Activated CD4-positive, alpha-beta memory T cell treated with anti-CD3 and anti-CD28 coated beads, Interleukin-2, amount 10 ng/mL, durations not matched to agents 7 days and 5 days (primary cell): ENCODE results near the gene TAOK1. TPM values are rescaled to one million over a fixed set of nuclear protein-coding genes. Genes with fewer than 3 reads are reported as not detected.

Experiments
- CTCF ChIA-PET: fragments of 350-600 bp; sonication (Branson Sonifier 250); formaldehyde crosslinking; loops from one replicate; lab custom pipeline; 2021; ENCODE audit warnings: antibody characterized with exemption, inconsistent platforms; lab: Charles Lee
- POLR2A ChIA-PET: fragments of 350-600 bp; sonication (Branson Sonifier 250); formaldehyde crosslinking; loops from one replicate; lab custom pipeline; 2021; ENCODE audit warnings: antibody characterized with exemption; lab: Charles Lee
- DNase-seq: peaks from one replicate; pipeline ENCODE4 v3.0.0-alpha.2; 2020
- H3K27ac Mint-ChIP-seq: one replicate; pipeline ENCODE4 v1.8.0; 2021; ENCODE audit warnings: mild to moderate bottlenecking, mixed read lengths
- H3K27me3 Mint-ChIP-seq: one replicate; pipeline ENCODE4 v1.8.0; 2021; ENCODE audit warnings: mixed read lengths
- H3K36me3 Mint-ChIP-seq: one replicate; pipeline ENCODE4 v1.8.0; 2021; ENCODE audit warnings: low read depth, mixed read lengths
- H3K4me1 Mint-ChIP-seq: one replicate; pipeline ENCODE4 v1.8.0; 2021; ENCODE audit warnings: mixed read lengths
- H3K4me3 Mint-ChIP-seq: one replicate; pipeline ENCODE4 v1.8.0; 2021; ENCODE audit warnings: mild to moderate bottlenecking, mixed read lengths
- H3K9me3 Mint-ChIP-seq: one replicate; pipeline ENCODE4 v1.8.0; 2021; ENCODE audit warnings: mixed read lengths
- total RNA-seq, 2 experiments: library from RNA; stranded (reverse); gene quantifications; one replicate each; pipeline ENCODE4 v1.2.3, GENCODE V29; 2021

Gene TAOK1
- total RNA-seq, 2 experiments from 2014 or later, result 50.0 to 51.0 TPM

DNA sequence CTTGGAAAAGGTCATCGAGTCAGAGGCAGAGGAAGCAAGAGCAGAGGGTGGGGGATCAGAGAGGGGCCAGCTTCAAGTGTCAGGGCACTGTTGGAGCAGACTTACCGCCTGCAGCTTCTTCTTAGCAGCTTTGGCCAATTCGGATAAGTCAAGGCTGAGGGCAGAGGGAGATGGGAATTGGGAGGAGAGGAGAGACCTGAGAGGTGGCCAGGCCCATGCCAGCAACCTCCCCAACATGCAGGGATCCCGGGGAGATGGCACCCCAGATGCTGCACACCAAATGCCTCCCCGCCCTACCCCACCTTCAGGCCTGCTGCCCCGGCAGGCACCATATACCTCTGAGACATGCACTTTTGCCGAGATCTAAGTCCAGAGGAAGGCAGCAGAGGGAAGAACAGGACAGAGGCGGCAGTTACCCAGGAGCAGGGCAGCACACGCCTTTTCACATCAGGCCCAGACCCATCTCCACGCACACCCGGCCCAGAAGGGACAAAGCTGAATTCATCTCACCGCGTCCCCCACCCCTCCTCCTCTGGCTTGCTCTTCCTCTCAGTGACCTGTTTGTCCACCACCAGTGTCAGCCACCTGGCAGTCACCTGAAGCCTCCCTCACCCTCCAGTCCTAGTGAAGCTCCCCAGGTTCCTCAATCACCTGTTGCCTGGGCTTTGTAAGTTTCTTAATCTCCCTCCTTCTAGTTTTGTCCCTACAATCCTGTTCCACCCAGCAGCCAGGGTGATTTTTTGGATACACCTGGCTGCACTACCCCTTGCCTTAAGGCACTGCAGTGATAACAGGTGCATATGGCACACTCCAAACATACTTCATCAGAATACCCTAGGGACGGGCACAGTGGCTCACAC lies 188.7 kb downstream of the TAOK1 start:
- DNase-seq, result no peak
- Mint-ChIP-seq H3K27ac (no peak overlapping the region), H3K27me3 (no peaks in the 10 kb centered on the region), H3K4me1 (peaks cover 15% of the 10 kb centered on the region), H3K4me3 (no peak overlapping the region), H3K36me3 (peaks cover 42% of the 10 kb centered on the region), H3K9me3 (no peaks in the 10 kb centered on the region)
- ChIA-PET CTCF (interaction anchor here (1.0 to 5.5 kb wide), 7 partner anchors 9 to 353 kb away, joined by 3 to 43 read pairs (median 4); partner anchors contain the start of gene ANKRD13B), POLR2A (interaction anchor here (2.1 to 4.4 kb wide), 2 partner anchors 13 to 38 kb away, joined by 13 to 24 read pairs; partner anchors contain the start of gene ANKRD13B)

DNA sequence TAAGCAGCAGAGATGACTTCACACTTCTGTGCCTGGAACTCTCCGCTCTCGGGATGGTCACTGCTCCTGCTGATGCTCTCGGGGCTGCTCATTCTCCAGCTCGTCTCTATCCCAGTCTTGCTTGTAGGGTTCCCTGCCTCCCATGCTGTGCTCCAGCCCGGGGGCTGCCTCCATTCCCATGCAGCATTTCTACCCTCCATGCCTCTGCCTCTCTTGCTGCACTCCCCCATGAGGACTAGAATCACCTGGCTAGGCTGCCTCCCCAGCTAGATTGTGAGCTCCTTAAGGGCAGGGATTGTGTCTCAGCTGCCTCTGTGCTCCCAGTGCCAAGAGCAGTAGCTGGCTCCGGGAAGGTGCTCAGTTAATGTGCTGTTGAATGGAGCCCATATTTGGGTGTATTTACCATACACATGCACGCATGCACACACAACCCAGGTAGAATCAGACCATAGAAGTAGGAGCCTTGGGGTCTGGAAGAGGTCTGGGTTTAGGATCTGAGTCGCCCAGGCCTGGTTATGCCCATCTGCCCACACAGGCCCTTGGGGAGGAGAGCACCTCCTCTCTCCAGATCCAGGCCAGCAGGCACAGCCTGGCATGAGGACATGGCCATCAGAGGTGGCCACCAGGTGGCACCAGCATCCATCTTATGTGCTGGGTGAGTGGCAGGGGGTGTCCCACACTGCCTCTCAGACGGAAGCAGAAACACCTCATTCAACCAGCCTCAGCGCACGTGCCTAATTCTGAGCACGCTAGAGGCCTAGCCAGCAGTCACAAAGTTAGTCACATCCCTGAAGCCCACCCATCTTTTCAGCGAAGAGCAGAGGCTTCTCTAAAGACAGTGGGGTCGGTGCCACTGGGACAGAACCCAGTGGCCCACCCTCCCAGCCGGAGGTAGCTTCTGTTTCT lies 190.0 kb downstream of the TAOK1 start:
- ChIA-PET CTCF (interaction anchor here (0.6 to 5.5 kb wide), 12 partner anchors 8 to 351 kb away, joined by 3 to 43 read pairs (median 4); partner anchors contain the start of gene ANKRD13B), POLR2A (interaction anchor here (1.2 to 4.4 kb wide), 3 partner anchors 12 to 37 kb away, joined by 5 to 24 read pairs (median 13); partner anchors contain the start of genes ABHD15 and ANKRD13B)
- Mint-ChIP-seq H3K36me3 (peaks cover 36% of the 10 kb centered on the region), H3K27me3 (no peaks in the 10 kb centered on the region), H3K9me3 (no peaks in the 10 kb centered on the region), H3K27ac (peak overlapping the region; percentile 85), H3K4me1 (peaks cover 25% of the 10 kb centered on the region), H3K4me3 (no peak overlapping the region)
- DNase-seq, result peak; percentile 90

DNA sequence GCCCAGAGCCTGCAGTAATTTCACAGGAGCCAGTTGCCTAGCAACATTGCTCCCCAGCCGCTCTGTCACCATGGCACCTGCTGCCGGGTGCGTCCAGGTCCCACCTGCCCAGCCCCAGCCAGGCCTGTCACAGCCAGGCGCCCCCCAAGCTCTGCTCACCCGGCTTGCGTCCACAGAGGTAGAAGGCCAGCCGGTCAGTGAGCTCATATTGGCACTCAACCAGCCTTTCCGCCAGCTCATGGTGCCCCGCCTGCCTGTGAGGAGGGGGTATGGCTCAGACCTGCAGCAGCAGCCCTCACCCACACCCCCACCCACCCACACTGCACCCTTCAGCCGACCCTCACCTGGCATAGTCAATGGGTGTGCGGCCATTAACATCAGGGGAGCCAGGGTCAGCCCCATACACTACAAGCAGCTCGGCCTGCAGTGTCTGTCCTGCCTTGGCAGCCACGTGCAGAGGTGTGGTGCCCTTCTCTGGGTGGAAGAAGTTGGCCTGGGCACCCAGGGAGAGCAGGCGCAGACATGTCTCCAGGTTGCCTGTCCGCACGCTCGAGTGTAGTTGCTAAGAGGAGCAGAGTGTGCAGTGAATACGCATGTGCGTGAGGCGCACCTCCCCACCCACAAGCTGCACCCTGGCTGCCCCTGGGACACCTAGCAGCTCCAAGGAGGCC lies 191.6 kb downstream of the TAOK1 start:
- POLR2A ChIA-PET, result interaction anchor here (1.2 to 4.4 kb wide), 5 partner anchors 9 to 36 kb away, joined by 4 to 24 read pairs (median 8); partner anchors contain the start of gene ABHD15
- no peak overlapping the region for H3K4me3 Mint-ChIP-seq
- H3K27ac Mint-ChIP-seq, result no peak overlapping the region
- CTCF ChIA-PET, result interaction anchor here (0.5 to 5.5 kb wide), 10 partner anchors 9 to 291 kb away, joined by 3 to 43 read pairs (median 6); partner anchors contain the start of gene ANKRD13B
- peaks cover 30% of the 10 kb centered on the region for H3K36me3 Mint-ChIP-seq
- peaks cover 41% of the 10 kb centered on the region for H3K4me1 Mint-ChIP-seq
- no peak for DNase-seq
- H3K27me3 Mint-ChIP-seq, result no peaks in the 10 kb centered on the region
- no peaks in the 10 kb centered on the region for H3K9me3 Mint-ChIP-seq

DNA sequence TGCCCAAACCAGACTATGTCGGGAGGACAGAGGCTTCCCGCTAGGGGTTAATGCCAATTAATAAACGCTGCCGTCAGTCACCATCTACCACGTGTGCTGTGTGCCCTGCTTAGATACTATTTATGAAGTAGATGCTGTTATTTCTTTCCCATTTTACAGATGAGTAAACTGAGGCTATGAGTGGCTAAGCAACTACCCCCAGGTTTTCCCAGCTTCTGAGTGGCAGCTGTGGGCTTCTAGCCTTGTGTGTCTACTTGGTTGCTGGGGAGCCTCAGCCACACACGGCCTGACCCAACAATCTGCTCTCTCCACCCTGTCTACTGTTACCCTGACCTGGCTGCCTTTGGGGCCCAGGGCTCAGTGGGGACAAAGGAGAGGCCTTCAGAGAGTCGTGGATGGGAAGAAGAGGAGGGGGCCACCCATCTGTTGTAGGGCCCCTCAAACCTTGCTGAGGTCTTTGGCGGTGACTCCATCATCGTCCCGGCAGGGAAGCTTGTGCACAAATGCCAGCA lies 192.1 kb downstream of the TAOK1 start:
- ChIA-PET POLR2A (interaction anchor here (1.3 to 1.7 kb wide), 3 partner anchors 9 to 35 kb away, joined by 4 to 8 read pairs (median 8); partner anchors contain the start of gene ABHD15), CTCF (interaction anchor here (0.5 to 5.5 kb wide), 5 partner anchors 9 to 291 kb away, joined by 3 to 43 read pairs (median 19); partner anchors contain the start of gene ANKRD13B)
- Mint-ChIP-seq H3K27me3 (no peaks in the 10 kb centered on the region), H3K4me1 (peaks cover 47% of the 10 kb centered on the region), H3K27ac (peak overlapping the region; percentile 26), H3K9me3 (no peaks in the 10 kb centered on the region), H3K36me3 (peaks cover 30% of the 10 kb centered on the region), H3K4me3 (no peak overlapping the region)
- DNase-seq, result no peak

DNA sequence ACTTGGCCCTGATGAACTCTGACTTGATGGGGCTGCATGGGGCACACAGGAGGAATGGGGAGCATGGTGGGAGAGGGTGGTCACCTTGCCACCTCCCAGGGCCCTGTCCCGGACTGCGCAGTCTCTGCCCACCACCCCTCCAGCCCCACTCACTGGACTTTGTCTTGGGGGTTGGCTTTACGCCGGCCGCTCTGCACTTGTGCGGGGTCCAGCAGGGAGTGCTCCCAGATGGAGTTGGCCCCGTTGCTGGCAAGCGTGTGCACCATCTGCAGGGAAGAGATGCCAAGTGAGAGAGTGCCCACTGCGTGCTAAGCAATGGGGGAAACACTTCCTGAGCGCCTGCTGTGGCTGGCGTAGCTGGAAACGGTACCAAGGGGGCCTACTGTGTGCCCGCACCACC lies 192.6 kb downstream of the TAOK1 start:
- peaks cover 52% of the 10 kb centered on the region for H3K4me1 Mint-ChIP-seq
- no peaks in the 10 kb centered on the region for H3K9me3 Mint-ChIP-seq
- no peak overlapping the region for H3K4me3 Mint-ChIP-seq

DNA sequence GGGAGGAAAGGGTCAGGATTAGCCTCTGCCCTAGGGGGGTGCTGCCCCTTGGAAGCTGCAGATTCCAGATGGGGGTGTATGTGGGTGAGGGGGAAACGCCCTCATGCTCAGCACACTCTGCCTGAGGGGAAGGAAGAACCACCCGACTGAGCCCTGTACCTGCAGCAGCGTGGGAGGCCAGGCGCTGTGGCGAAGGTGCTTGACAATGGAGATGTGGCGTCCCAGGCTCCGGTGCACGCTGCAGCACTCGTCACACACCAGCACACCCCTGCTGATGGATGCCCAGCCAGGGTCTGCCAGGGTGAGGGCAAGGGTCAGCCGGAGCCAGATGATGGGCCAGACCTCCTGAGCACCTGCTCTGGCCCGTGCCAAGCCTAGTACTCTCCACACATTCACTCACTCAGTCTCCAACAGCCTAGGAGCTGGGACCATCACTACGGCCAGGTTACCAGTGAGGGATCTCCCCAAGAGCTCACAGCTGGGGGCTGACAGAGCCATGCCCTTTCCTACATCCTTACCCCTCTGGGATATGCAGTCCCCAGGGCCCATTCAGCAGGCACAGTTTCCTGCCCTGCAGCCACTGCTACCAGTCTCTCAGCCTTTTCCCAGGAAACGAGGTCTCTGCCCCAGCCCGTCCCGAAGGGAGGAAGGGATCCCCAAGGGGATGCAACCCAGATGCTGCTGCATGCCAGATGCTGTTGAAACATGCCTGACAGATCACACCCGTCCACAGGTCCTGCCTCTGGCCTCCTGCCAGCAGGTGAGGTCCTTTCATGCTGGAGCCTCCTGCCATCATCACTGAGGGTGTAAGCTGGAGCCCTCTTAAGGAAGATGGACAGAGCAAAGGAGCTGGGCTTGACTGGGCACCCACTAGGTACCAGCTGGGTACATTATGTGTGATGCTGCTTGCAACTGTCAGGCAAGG lies 193.4 kb downstream of the TAOK1 start:
- CTCF ChIA-PET, result interaction anchor here (1.7 to 5.5 kb wide), 4 partner anchors 8 to 34 kb away, joined by 3 to 43 read pairs (median 30); partner anchors contain the start of gene ANKRD13B
- Mint-ChIP-seq H3K4me3 (no peak overlapping the region), H3K36me3 (peaks cover 23% of the 10 kb centered on the region), H3K27ac (peak overlapping the region; percentile 73), H3K4me1 (peaks cover 57% of the 10 kb centered on the region), H3K27me3 (no peaks in the 10 kb centered on the region), H3K9me3 (no peaks in the 10 kb centered on the region)
- POLR2A ChIA-PET, result interaction anchor here (1.6 kb wide), 1 partner anchor 34 kb away, joined by 8 read pairs; no protein-coding TSS in a partner anchor
- no peak for DNase-seq

More for the DNA sequence above, 192.6 kb downstream of the TAOK1 start:
- Mint-ChIP-seq H3K27ac (no peak overlapping the region), H3K27me3 (no peaks in the 10 kb centered on the region), H3K36me3 (peaks cover 28% of the 10 kb centered on the region)
- POLR2A ChIA-PET, result interaction anchor here (1.3 to 1.7 kb wide), 3 partner anchors 8 to 35 kb away, joined by 4 to 8 read pairs (median 8); partner anchors contain the start of gene ABHD15
- CTCF ChIA-PET, result interaction anchor here (2.0 to 5.5 kb wide), 4 partner anchors 9 to 35 kb away, joined by 6 to 43 read pairs (median 30); partner anchors contain the start of gene ANKRD13B
- DNase-seq, result no peak

DNA sequence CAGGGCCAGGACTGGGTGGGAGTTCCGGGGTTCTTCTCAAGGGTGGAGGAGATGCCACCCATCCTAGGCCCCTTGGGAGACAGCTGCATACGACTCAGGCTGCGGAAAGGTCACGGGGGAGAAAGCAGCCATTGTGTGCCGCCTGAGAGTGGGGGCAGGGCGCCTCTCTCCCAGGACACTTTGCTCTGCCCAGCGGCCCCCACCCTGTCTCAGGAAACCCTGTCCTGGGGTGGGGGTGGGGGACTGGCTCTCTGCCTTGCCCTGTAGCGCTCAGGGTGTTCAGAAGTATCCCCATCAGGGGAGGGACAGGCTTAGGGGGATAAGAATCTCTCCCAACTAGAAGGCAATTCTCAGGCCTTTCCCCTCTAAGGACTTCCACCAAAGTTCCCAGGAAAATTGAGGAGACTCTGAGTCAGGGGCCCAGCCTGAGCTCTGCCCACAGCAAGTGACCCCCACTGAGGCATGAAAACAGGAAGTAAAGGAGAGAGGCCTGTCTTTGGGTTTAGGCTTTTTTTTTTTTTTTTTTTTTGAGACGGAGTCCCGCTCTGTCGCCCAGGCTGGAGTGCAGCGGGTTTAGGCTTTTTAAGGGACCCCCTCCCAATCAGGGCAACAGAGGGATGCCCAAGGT lies 194.4 kb downstream of the TAOK1 start:
- Mint-ChIP-seq H3K4me3 (no peak overlapping the region), H3K27ac (peak overlapping the region; percentile 73), H3K4me1 (peaks cover 57% of the 10 kb centered on the region), H3K27me3 (no peaks in the 10 kb centered on the region), H3K36me3 (peaks cover 19% of the 10 kb centered on the region), H3K9me3 (no peaks in the 10 kb centered on the region)
- CTCF ChIA-PET, result interaction anchor here (0.7 to 4.4 kb wide), 5 partner anchors 12 to 195 kb away, joined by 3 to 19 read pairs (median 4); no protein-coding TSS in a partner anchor
- POLR2A ChIA-PET, result interaction anchor here (4.9 kb wide), 1 partner anchor 32 kb away, joined by 61 read pairs; no protein-coding TSS in a partner anchor
- DNase-seq, result no peak

DNA sequence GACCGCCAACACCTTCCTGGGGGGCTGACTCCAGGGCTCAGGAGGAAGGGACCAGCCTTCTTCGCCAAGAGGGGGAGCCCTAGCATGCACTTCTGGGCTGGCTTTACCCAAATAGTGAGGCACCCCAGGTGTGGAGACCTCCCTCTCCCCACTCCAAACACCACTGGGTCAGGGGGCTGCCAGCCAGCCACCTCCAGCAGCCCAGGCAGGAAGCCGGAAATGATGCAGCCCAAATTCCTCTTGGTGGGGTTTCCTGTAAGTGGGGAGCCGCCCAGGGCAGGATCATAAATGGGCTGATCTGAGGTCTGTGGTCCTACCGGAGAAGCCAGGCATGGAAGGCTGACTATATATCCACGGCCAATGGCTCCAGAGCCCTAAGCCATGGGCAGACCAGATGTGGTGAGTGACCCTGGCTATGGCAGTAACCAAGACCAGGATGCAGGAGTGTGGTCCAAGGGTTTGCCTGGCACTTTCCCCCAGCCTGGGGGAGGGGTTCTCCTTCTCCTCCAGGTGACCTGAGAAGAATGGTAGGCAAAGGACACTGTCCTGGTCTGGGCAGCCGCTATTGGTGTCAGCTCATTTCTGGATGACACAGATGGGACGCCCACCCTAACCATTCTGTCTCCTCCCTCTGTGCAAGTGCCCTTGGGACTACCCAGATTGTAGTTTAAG lies 195.1 kb downstream of the TAOK1 start:
- H3K4me3 Mint-ChIP-seq, result peak overlapping the region; percentile 37
- peaks cover 60% of the 10 kb centered on the region for H3K4me1 Mint-ChIP-seq
- DNase-seq, result no peak
- peaks cover 18% of the 10 kb centered on the region for H3K36me3 Mint-ChIP-seq
- peak overlapping the region; percentile 73 for H3K27ac Mint-ChIP-seq
- ChIA-PET POLR2A (interaction anchor here (1.7 to 4.9 kb wide), 3 partner anchors 18 to 31 kb away, joined by 4 to 61 read pairs (median 24); partner anchors contain the start of genes ABHD15 and TP53I13), CTCF (interaction anchor here (1.2 to 4.4 kb wide), 5 partner anchors 13 to 215 kb away, joined by 3 to 19 read pairs (median 4); no protein-coding TSS in a partner anchor)
- H3K9me3 Mint-ChIP-seq, result no peaks in the 10 kb centered on the region
- H3K27me3 Mint-ChIP-seq, result no peaks in the 10 kb centered on the region

DNA sequence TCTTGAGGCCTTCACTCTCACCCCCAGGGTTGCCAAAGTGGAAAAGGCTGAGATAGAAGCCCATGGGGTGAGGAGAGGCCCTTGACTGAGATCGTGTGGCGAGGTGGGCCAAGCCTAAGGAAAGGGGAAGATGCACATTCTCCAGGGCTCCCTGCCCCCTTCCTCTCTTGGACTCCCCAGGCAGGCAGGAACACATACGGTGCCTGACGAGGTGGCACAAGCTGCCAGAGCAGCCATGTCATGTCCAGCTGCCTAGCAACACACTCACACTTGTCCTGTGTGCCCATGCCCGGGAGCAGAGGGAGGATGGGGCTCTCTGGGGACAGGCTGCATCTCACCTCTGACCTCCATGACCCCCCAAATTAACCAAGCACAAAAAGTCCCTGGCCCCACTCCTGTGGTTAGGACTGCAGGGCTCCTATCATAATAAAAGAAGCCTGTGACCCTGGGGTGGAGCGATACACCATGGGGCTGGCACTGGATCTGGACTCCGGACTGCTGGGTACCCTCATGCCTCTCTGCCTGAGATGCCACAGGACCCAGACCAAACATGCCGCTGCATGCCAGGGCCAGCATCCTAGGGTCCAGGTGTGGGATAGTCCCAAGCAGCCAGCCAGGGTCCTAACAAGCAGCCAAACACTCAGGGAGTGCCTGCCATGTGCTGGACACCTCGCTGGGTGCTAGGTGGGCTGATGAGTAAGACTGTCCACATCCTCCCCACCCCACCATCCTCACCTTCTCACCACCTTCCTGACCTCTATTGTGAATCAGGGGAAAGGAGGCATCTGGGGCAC lies 196.7 kb downstream of the TAOK1 start:
- no peaks in the 10 kb centered on the region for H3K9me3 Mint-ChIP-seq
- ChIA-PET POLR2A (interaction anchor here (0.8 to 4.9 kb wide), 6 partner anchors 17 to 447 kb away, joined by 3 to 61 read pairs (median 6); partner anchors contain the start of genes ABHD15, SSH2 and TP53I13), CTCF (interaction anchor here (0.7 to 3.1 kb wide), 9 partner anchors 14 to 217 kb away, joined by 3 to 19 read pairs (median 4); no protein-coding TSS in a partner anchor)
- H3K36me3 Mint-ChIP-seq, result peaks cover 15% of the 10 kb centered on the region
- H3K27ac Mint-ChIP-seq, result peak overlapping the region; percentile 44
- no peak for DNase-seq
- H3K4me1 Mint-ChIP-seq, result peaks cover 73% of the 10 kb centered on the region
- H3K27me3 Mint-ChIP-seq, result no peaks in the 10 kb centered on the region
- H3K4me3 Mint-ChIP-seq, result peak overlapping the region; percentile 97
